Measurements from ENCODE around the gene IL19. TPM values are rescaled to one million over a fixed set of nuclear protein-coding genes. Genes with fewer than 3 reads are reported as not detected.

The IL19 gene
- not detected in 5 replicates for total RNA-seq (2022; extraction: Qiagen RNA extraction; ENCODE audit: low read depth)

DNA sequence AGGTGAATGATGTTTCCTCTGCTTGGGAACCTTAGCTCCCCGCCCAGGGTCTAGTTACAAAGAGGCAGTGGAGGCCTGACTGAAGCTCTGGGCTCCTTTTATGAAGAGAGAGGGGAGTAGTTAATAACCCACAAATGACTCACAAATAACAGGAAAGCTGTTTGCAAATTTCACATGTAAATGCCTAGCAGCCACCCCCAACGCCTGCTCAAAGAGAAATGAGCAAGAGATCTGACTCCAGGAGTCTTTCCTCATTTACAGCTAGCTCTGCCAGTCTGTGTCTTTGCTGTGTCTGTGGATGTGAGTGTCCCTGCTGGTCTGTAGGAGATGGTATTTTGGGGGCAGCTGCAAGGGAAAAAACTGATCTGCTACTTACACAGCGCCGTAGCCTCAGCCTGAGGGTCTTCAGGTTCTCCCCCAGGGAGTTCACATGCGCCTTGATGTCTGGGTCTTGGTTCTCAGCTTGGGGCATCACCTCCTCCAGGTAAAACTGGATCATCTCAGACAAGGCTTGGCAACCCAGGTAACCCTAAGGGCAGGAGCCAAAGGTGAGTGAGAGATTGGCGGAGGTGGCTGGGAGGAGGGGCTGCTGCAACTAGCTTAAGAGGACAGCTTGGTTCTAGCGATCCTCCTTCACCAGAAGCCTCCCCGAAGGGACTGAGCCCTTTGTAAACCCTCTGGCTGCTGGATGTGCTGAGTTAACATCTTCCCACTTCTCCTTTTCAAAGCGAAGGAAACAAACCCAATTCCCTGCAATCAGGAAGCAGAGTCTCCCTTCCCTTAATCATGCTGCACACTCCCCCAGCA is at the start of gene IL19:
IL19 (plus strand) TSS at position 243 of the 807 bp plus-strand sequence. CDS start 65,890 bp downstream, outside the sequence.

DNA sequence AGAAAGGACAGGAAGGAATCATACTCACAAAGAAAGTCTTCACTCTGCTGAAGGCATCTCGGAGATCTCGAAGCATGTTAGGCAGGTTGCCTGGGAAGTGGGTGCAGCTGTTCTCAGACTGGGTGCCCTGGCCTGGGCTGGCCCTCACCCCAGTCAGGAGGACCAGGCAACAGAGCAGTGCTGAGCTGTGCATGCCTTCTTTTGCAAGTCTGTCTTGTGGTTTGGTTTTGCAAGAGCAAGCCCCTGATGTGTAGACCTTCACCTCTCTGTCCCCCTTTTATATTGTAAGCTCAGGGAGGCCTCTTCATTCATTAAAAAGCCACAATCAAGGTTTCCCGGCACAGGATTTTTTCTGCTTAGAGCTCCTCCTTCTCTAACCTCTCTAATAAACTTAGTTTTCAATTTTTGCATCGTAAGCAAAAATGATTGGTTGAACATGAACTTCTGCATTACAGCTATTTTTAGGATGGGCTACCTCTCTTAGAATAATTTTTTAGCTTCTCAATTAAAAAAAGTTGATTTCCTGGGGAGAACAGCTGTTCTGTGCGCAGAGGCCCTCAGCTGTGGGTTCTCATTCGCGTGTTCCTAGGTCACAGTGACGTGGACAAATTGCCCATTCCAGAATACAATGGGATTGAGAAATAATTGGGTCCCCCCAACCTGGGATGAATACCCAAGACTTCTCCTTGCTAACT is 1.8 kb downstream of the IL19 start, which contains the start of gene IL10:
IL10 (minus strand) TSS at position 252 of the 695 bp plus-strand sequence; CDS start at position 193, 59 bp downstream.

DNA sequence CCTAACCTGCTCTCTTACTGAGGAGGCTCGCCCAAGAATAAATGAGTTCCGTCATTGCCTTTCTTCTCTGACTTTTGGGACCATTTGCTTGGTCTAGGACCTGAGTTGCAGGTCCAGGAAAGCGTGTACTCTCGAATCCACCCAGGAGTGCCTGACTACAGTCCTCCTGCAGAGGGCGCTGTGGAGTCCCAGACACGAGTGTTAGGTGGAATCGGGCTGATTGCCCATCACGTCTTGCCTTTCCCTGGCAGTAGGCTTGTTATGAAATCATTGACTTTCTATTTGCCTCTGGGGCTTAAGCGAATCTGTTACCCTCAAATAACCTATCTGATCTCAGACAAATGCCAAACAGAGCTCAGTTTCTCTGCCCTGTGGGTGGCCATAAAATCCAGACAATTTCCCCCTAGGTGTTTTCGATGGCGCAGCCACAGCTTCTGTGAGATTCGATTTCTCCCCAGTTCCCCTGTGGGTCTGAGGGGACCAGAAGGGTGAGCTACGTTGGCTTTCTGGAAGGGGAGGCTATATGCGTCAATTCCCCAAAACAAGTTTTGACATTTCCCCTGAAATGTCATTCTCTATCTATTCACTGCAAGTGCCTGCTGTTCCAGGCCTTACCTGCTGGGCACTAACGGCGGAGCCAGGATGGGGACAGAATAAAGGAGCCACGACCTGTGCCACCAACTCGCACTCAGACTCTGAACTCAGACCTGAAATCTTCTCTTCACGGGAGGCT is 94.5 kb downstream of the IL19 start, which contains the start of gene IL20:
IL20 (plus strand) TSS at position 685 of the 733 bp plus-strand sequence. CDS start 230 bp downstream, outside the sequence.

Other genes with a start within 250 kb of the IL19 start
- 32.8 to 37.8 TPM (median 36.2 TPM) in 5 replicates for gene EIF2D, start 158.3 kb upstream of the IL19 start, total RNA-seq (2022; extraction: Qiagen RNA extraction; ENCODE audit: low read depth)
- 7.8 to 11.8 TPM (median 9.8 TPM) in 5 replicates for gene DYRK3, start 135.2 kb upstream of the IL19 start, total RNA-seq (2022; extraction: Qiagen RNA extraction; ENCODE audit: low read depth)
- gene MAPKAPK2, start 85.9 kb upstream of the IL19 start, total RNA-seq (2022; extraction: Qiagen RNA extraction; ENCODE audit: low read depth) = 61.0 to 70.9 TPM (median 65.7 TPM) in 5 replicates
- not detected in 5 replicates for gene IL10, start 1.7 kb downstream of the IL19 start, total RNA-seq (2022; extraction: Qiagen RNA extraction; ENCODE audit: low read depth)
- gene IL20, start 94.8 kb downstream of the IL19 start, total RNA-seq (2022; extraction: Qiagen RNA extraction; ENCODE audit: low read depth) = not detected in 5 replicates
- gene IL24, start 126.7 kb downstream of the IL19 start, total RNA-seq (2022; extraction: Qiagen RNA extraction; ENCODE audit: low read depth) = 0.24 to 0.57 TPM (median 0.40 TPM) in 4 of 5 replicates, not detected in the other
- gene FCMR, start 151.2 kb downstream of the IL19 start, total RNA-seq (2022; extraction: Qiagen RNA extraction; ENCODE audit: low read depth) = 3.9 to 6.6 TPM (median 3.9 TPM) in 5 replicates
- not detected in 5 replicates for gene PIGR, start 175.7 kb downstream of the IL19 start, total RNA-seq (2022; extraction: Qiagen RNA extraction; ENCODE audit: low read depth)
- not detected in 5 replicates for gene FCAMR, start 199.7 kb downstream of the IL19 start, total RNA-seq (2022; extraction: Qiagen RNA extraction; ENCODE audit: low read depth)

All from A549 treated with CpdA at 1 μM for 4 hours (cell line).